T-helper 2 cell treated with Interferon-gamma antibody and Interleukin-4, amounts not matched to agents 5 μg/mL and 100 μg/mL, for 36 hours (primary cell): ENCODE data around the gene RXRB.

ENCODE experiments used
- DNase-seq: peaks from one replicate; pipeline ENCODE4 v3.0.0; 2021; ENCODE audit warnings: low spot score
- H3K27ac Mint-ChIP-seq: one replicate; pipeline ENCODE4 v1.8.0; 2021; ENCODE audit warnings: mild to moderate bottlenecking, mixed read lengths
- H3K27me3 Mint-ChIP-seq: one replicate; pipeline ENCODE4 v1.8.0; 2021; ENCODE audit warnings: low read depth, mixed read lengths
- H3K36me3 Mint-ChIP-seq: one replicate; pipeline ENCODE4 v1.8.0; 2021; ENCODE audit warnings: low read depth, mixed read lengths
- H3K4me1 Mint-ChIP-seq: one replicate; pipeline ENCODE4 v1.8.0; 2021; ENCODE audit warnings: low read depth, mixed read lengths
- H3K4me3 Mint-ChIP-seq: one replicate; pipeline ENCODE4 v1.8.0; 2022; ENCODE audit warnings: mild to moderate bottlenecking, moderate library complexity, mixed read lengths
- H3K9me3 Mint-ChIP-seq: one replicate; pipeline ENCODE4 v1.8.0; 2021; ENCODE audit warnings: mixed read lengths

The RXRB gene

GRCh38 chr6:33183071-33183683 lies 17.3 kb downstream of the RXRB start:
- no peak for DNase-seq
- Mint-ChIP-seq H3K27me3 (peaks cover 18% of the 10 kb centered on the region), H3K4me3 (peak overlapping the region; percentile 72), H3K27ac (peak overlapping the region; percentile 96), H3K9me3 (peaks cover 20% of the 10 kb centered on the region), H3K4me1 (peaks cover 13% of the 10 kb centered on the region), H3K36me3 (peaks cover 13% of the 10 kb centered on the region)

GRCh38 chr6:33181141-33181540 lies 19.3 kb downstream of the RXRB start:
- H3K9me3 Mint-ChIP-seq: peaks cover 20% of the 10 kb centered on the region
- DNase-seq: no peak
- no peak overlapping the region for H3K27ac Mint-ChIP-seq
- H3K4me3 Mint-ChIP-seq: no peak overlapping the region
- H3K4me1 Mint-ChIP-seq: peaks cover 13% of the 10 kb centered on the region
- peaks cover 13% of the 10 kb centered on the region for H3K36me3 Mint-ChIP-seq
- H3K27me3 Mint-ChIP-seq: peaks cover 6% of the 10 kb centered on the region

GRCh38 chr6:33178755-33179475 lies 21.6 kb downstream of the RXRB start:
- H3K27me3 Mint-ChIP-seq: peaks cover 7% of the 10 kb centered on the region
- DNase-seq: no peak
- H3K9me3 Mint-ChIP-seq: peaks cover 14% of the 10 kb centered on the region
- peaks cover 13% of the 10 kb centered on the region for H3K36me3 Mint-ChIP-seq
- H3K27ac Mint-ChIP-seq: no peak overlapping the region
- H3K4me3 Mint-ChIP-seq: no peak overlapping the region
- peaks cover 13% of the 10 kb centered on the region for H3K4me1 Mint-ChIP-seq

- no peak overlapping the region for H3K27ac Mint-ChIP-seq
- peaks cover 3% of the 10 kb centered on the region for H3K9me3 Mint-ChIP-seq
- H3K4me3 Mint-ChIP-seq: no peak overlapping the region
- peaks cover 7% of the 10 kb centered on the region for H3K27me3 Mint-ChIP-seq
- peaks cover 2% of the 10 kb centered on the region for H3K4me1 Mint-ChIP-seq
- DNase-seq: no peak
- H3K36me3 Mint-ChIP-seq: peaks cover 2% of the 10 kb centered on the region
Observed at GRCh38 chr6:33177552-33178446, 22.7 kb downstream of the RXRB start.

GRCh38 chr6:33176906-33177305 lies 23.6 kb downstream of the RXRB start:
- H3K9me3 Mint-ChIP-seq: no peaks in the 10 kb centered on the region

GRCh38 chr6:33175436-33176069 lies 24.9 kb downstream of the RXRB start:
- peaks cover 10% of the 10 kb centered on the region for H3K27me3 Mint-ChIP-seq

More at GRCh38 chr6:33176906-33177305, 23.6 kb downstream of the RXRB start:
- no peak overlapping the region for H3K27ac Mint-ChIP-seq
- no peaks in the 10 kb centered on the region for H3K36me3 Mint-ChIP-seq
- DNase-seq: no peak
- H3K4me3 Mint-ChIP-seq: no peak overlapping the region
- H3K4me1 Mint-ChIP-seq: no peaks in the 10 kb centered on the region
- peaks cover 10% of the 10 kb centered on the region for H3K27me3 Mint-ChIP-seq

GRCh38 chr6:33174784-33175183 lies 25.7 kb downstream of the RXRB start:
- DNase-seq: no peak
- Mint-ChIP-seq H3K4me1 (no peaks in the 10 kb centered on the region), H3K9me3 (no peaks in the 10 kb centered on the region), H3K4me3 (no peak overlapping the region), H3K27ac (no peak overlapping the region), H3K36me3 (no peaks in the 10 kb centered on the region), H3K27me3 (peaks cover 10% of the 10 kb centered on the region)

More at GRCh38 chr6:33175436-33176069, 24.9 kb downstream of the RXRB start:
- Mint-ChIP-seq H3K27ac (no peak overlapping the region), H3K4me3 (no peak overlapping the region), H3K4me1 (no peaks in the 10 kb centered on the region), H3K9me3 (no peaks in the 10 kb centered on the region), H3K36me3 (no peaks in the 10 kb centered on the region)
- no peak for DNase-seq

- Mint-ChIP-seq H3K4me1 (no peaks in the 10 kb centered on the region), H3K27ac (no peak overlapping the region), H3K4me3 (no peak overlapping the region), H3K9me3 (no peaks in the 10 kb centered on the region), H3K27me3 (peaks cover 10% of the 10 kb centered on the region), H3K36me3 (no peaks in the 10 kb centered on the region)
- DNase-seq: no peak
Observed at GRCh38 chr6:33173535-33174180, 26.8 kb downstream of the RXRB start.

- no peak overlapping the region for H3K27ac Mint-ChIP-seq
- H3K27me3 Mint-ChIP-seq: peaks cover 10% of the 10 kb centered on the region
- no peaks in the 10 kb centered on the region for H3K36me3 Mint-ChIP-seq
- DNase-seq: no peak
- no peak overlapping the region for H3K4me3 Mint-ChIP-seq
- H3K9me3 Mint-ChIP-seq: no peaks in the 10 kb centered on the region
- no peaks in the 10 kb centered on the region for H3K4me1 Mint-ChIP-seq
Observed at GRCh38 chr6:33172688-33173534, 27.6 kb downstream of the RXRB start.

GRCh38 chr6:33171880-33172687 lies 28.4 kb downstream of the RXRB start:
- Mint-ChIP-seq H3K4me3 (no peak overlapping the region), H3K4me1 (no peaks in the 10 kb centered on the region), H3K27ac (no peak overlapping the region), H3K36me3 (no peaks in the 10 kb centered on the region), H3K27me3 (peaks cover 10% of the 10 kb centered on the region), H3K9me3 (no peaks in the 10 kb centered on the region)
- DNase-seq: no peak

GRCh38 chr6:33171016-33171879 lies 29.2 kb downstream of the RXRB start:
- H3K36me3 Mint-ChIP-seq: no peaks in the 10 kb centered on the region
- no peaks in the 10 kb centered on the region for H3K9me3 Mint-ChIP-seq
- peaks cover 10% of the 10 kb centered on the region for H3K27me3 Mint-ChIP-seq
- no peak overlapping the region for H3K4me3 Mint-ChIP-seq
- no peak for DNase-seq
- no peak overlapping the region for H3K27ac Mint-ChIP-seq
- no peaks in the 10 kb centered on the region for H3K4me1 Mint-ChIP-seq
